ENCODE measurements around the gene SLC30A1. TPM values are rescaled to one million over a fixed set of nuclear protein-coding genes. Genes with fewer than 3 reads are reported as not detected.

Gene SLC30A1
- total and polyA plus RNA-seq, 2 of the 13 experiments (the other 11 are each of a cell fraction or from before 2014, with no cell fraction given), result 5.9 to 24.4 TPM

DNA sequence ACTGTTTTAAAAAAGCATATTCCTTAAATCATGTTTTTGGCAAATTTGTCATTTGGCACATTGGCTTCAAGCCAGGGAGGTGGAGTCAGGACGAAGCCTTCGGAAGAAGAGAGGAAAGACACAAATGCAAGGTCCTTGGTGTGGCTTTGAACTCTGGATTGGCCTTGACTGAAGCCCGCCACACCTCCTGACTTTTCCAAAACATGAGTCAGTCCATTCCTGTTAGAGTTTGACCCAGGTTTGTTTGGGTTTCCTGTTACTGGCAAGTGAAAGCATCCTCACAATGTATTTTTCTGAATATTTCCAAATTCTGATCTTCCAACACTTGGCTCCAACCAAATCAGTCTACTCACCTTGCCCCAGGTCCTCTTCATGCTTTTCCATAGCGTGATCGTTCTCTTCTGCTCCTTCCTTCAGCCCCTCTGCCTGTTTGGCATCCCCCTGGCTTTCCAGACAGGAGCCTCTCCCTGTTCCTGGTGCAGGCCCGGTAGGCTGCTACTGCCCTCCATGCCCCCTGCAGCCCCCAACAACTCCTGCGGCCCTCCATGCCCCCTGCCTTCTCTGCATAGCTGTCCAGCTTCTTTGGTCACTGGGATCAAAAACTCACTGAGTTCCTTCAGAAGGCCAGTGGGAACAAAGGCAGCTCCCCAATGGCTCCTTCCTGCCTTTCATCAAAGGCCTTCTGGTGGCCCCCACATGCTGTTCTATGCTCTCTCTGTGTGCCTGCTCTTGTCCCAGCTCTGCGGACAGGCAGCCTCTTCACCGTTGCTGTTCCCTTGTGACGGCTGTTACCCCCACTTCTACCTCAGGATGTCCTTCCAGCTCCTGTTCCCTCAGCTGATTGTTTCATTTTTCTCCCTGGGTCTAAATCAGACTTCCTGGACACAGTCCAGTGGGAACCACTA, 30.4 kb upstream of the SLC30A1 start (continued):
- TF ChIP-seq CREM (IDR thresholded peaks at IDR 0.05) (peak; percentile 72), CREM (CRISPR knock-in tag; IDR thresholded peaks at IDR 0.05) (no peak), CEBPG (CRISPR knock-in tag; IDR thresholded peaks at IDR 0.05) (peak; percentile 46; the same call in 1 of the 2 replicates), NCOA2 (CRISPR knock-in tag; IDR thresholded peaks at IDR 0.05) (peak; percentile 93), ZNF205 (CRISPR knock-in tag; IDR thresholded peaks at IDR 0.05) (0 out of 2 replicates have a peak, but pooled peaks have one; percentile 55), IRF2 (CRISPR knock-in tag; IDR thresholded peaks at IDR 0.05) (peak; percentile 84), JUND (CRISPR knock-in tag; IDR thresholded peaks at IDR 0.05) (peak; percentile 61; the same call in 1 of the 2 replicates), ZSCAN22 (CRISPR knock-in tag; IDR thresholded peaks at IDR 0.05) (no peak), ELF3 (CRISPR knock-in tag; IDR thresholded peaks at IDR 0.05) (peak; percentile 82), HNF4G (IDR thresholded peaks at IDR 0.05; ENCODE audit: borderline replicate concordance, low read depth, low read length) (peak; percentile 74; the same call in 1 of the 2 replicates), HNF4G (CRISPR knock-in tag; IDR thresholded peaks at IDR 0.05; ENCODE audit: borderline replicate concordance, low read depth) (peak; percentile 38; the same call in 1 of the 2 replicates), KAT8 (CRISPR knock-in tag; IDR thresholded peaks at IDR 0.05) (peak; percentile 70), ZNF430 (CRISPR knock-in tag; IDR thresholded peaks at IDR 0.05) (peak; percentile 39; the same call in 1 of the 2 replicates), MXD4 (CRISPR knock-in tag; IDR thresholded peaks at IDR 0.05) (peak; percentile 64), ZNF660 (CRISPR knock-in tag; IDR thresholded peaks at IDR 0.05; ENCODE audit: borderline replicate concordance, low read depth) (no peak), ZEB1 (IDR thresholded peaks at IDR 0.05; ENCODE audit: insufficient replicate concordance, low read depth) (peak; percentile 55), ZNF547 (CRISPR knock-in tag; IDR thresholded peaks at IDR 0.05) (peak; percentile 87)
- TF ChIP-seq, protein P1, sequence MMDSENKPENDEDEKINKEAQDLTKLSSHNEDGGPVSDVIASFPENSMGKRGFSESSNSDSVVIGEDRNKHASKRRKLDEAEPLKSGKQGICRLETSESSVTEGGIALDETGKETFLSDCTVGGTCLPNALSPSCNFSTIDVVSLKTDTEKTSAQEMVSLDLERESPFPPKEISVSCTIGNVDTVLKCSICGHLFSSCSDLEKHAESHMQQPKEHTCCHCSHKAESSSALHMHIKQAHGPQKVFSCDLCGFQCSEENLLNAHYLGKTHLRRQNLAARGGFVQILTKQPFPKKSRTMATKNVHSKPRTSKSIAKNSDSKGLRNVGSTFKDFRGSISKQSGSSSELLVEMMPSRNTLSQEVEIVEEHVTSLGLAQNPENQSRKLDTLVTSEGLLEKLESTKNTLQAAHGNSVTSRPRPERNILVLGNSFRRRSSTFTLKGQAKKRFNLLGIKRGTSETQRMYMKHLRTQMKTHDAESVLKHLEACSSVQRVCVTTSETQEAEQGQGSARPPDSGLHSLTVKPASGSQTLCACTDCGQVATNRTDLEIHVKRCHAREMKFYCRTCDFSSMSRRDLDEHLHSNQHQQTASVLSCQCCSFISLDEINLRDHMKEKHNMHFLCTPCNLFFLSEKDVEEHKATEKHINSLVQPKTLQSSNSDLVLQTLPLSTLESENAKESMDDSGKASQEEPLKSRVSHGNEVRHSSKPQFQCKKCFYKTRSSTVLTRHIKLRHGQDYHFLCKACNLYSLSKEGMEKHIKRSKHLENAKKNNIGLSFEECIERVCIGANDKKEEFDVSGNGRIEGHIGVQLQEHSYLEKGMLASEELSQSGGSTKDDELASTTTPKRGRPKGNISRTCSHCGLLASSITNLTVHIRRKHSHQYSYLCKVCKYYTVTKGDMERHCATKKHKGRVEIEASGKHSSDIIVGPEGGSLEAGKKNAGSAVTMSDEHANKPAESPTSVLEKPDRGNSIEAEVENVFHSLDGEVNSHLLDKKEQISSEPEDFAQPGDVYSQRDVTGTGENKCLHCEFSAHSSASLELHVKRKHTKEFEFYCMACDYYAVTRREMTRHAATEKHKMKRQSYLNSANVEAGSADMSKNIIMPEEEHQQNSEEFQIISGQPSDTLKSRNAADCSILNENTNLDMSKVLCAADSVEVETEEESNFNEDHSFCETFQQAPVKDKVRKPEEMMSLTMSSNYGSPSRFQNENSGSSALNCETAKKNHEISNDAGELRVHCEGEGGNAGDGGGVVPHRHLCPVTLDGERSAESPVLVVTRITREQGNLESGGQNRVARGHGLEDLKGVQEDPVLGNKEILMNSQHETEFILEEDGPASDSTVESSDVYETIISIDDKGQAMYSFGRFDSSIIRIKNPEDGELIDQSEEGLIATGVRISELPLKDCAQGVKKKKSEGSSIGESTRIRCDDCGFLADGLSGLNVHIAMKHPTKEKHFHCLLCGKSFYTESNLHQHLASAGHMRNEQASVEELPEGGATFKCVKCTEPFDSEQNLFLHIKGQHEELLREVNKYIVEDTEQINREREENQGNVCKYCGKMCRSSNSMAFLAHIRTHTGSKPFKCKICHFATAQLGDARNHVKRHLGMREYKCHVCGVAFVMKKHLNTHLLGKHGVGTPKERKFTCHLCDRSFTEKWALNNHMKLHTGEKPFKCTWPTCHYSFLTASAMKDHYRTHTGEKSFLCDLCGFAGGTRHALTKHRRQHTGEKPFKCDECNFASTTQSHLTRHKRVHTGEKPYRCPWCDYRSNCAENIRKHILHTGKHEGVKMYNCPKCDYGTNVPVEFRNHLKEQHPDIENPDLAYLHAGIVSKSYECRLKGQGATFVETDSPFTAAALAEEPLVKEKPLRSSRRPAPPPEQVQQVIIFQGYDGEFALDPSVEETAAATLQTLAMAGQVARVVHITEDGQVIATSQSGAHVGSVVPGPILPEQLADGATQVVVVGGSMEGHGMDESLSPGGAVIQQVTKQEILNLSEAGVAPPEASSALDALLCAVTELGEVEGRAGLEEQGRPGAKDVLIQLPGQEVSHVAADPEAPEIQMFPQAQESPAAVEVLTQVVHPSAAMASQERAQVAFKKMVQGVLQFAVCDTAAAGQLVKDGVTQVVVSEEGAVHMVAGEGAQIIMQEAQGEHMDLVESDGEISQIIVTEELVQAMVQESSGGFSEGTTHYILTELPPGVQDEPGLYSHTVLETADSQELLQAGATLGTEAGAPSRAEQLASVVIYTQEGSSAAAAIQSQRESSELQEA (CRISPR knock-in tag; IDR thresholded peaks at IDR 0.05; ENCODE audit: not compliant biosample characterization), result peak; percentile 24
- TF ChIP-seq, protein P2, sequence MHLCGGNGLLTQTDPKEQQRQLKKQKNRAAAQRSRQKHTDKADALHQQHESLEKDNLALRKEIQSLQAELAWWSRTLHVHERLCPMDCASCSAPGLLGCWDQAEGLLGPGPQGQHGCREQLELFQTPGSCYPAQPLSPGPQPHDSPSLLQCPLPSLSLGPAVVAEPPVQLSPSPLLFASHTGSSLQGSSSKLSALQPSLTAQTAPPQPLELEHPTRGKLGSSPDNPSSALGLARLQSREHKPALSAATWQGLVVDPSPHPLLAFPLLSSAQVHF (CRISPR knock-in tag; IDR thresholded peaks at IDR 0.05), result no peak
- TF ChIP-seq, protein P3, sequence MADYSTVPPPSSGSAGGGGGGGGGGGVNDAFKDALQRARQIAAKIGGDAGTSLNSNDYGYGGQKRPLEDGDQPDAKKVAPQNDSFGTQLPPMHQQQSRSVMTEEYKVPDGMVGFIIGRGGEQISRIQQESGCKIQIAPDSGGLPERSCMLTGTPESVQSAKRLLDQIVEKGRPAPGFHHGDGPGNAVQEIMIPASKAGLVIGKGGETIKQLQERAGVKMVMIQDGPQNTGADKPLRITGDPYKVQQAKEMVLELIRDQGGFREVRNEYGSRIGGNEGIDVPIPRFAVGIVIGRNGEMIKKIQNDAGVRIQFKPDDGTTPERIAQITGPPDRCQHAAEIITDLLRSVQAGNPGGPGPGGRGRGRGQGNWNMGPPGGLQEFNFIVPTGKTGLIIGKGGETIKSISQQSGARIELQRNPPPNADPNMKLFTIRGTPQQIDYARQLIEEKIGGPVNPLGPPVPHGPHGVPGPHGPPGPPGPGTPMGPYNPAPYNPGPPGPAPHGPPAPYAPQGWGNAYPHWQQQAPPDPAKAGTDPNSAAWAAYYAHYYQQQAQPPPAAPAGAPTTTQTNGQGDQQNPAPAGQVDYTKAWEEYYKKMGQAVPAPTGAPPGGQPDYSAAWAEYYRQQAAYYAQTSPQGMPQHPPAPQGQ (CRISPR knock-in tag; IDR thresholded peaks at IDR 0.05; ENCODE audit: borderline replicate concordance), result 0 out of 2 replicates have a peak, but pooled peaks have one; percentile 52

Measured in HepG2 (cell line).